COLO668 (cell line): ENCODE results near the gene PI4KA.
A peak's percentile ranks its signal among the peaks of the same experiment; 100 is the strongest.

Experiments used
- DNase-seq: peaks from one replicate; lab custom pipeline; 2025; ENCODE audit not compliant: unreplicated experiment; lab: John Stamatoyannopoulos, UW

Gene PI4KA

GRCh38 chr22:20819471-20819870 lies 39.1 kb downstream of the PI4KA start:
- no peak for DNase-seq

GRCh38 chr22:20818471-20818870 lies 40.1 kb downstream of the PI4KA start:
- no peak for DNase-seq

GRCh38 chr22:20816559-20816958 lies 42.1 kb downstream of the PI4KA start:
- DNase-seq = no peak

GRCh38 chr22:20815477-20816050 lies 43.0 kb downstream of the PI4KA start:
- DNase-seq = no peak

- no peak for DNase-seq
These were observed 44.3 kb downstream of the PI4KA start for GRCh38 chr22:20814221-20814808.

GRCh38 chr22:20813056-20813455 lies 45.6 kb downstream of the PI4KA start:
- DNase-seq = no peak

- DNase-seq = no peak
These were observed 46.5 kb downstream of the PI4KA start for GRCh38 chr22:20811971-20812660.

- DNase-seq = no peak
These were observed 47.4 kb downstream of the PI4KA start for GRCh38 chr22:20811171-20811570.

- no peak for DNase-seq
These were observed 48.0 kb downstream of the PI4KA start for GRCh38 chr22:20810645-20811044.

GRCh38 chr22:20809538-20810185 lies 48.9 kb downstream of the PI4KA start:
- no peak for DNase-seq

- DNase-seq = no peak
These were observed 49.8 kb downstream of the PI4KA start for GRCh38 chr22:20808844-20809243.

- no peak for DNase-seq
These were observed 51.3 kb downstream of the PI4KA start for GRCh38 chr22:20807315-20807752.

- DNase-seq = no peak
These were observed 52.6 kb downstream of the PI4KA start for GRCh38 chr22:20805972-20806471.

GRCh38 chr22:20804650-20805049 lies 54.0 kb downstream of the PI4KA start:
- DNase-seq = no peak

- peak; percentile 24 for DNase-seq
These were observed 54.8 kb downstream of the PI4KA start for GRCh38 chr22:20803696-20804324.

- DNase-seq = no peak
These were observed 55.6 kb downstream of the PI4KA start for GRCh38 chr22:20802922-20803553.

GRCh38 chr22:20802452-20802851 lies 56.2 kb downstream of the PI4KA start:
- no peak for DNase-seq

GRCh38 chr22:20799449-20799848 lies 59.2 kb downstream of the PI4KA start:
- DNase-seq = no peak

- no peak for DNase-seq
These were observed 59.6 kb downstream of the PI4KA start for GRCh38 chr22:20798974-20799373.

GRCh38 chr22:20798218-20798617 lies 60.4 kb downstream of the PI4KA start:
- no peak for DNase-seq

- DNase-seq = no peak
These were observed 61.9 kb downstream of the PI4KA start for GRCh38 chr22:20796731-20797130.
